Peyer's patch (tissue), 4 donors: ENCODE results near the gene KPNA4.

Source experiments
- POLR2A ChIP-seq, 2 donors: fragments of 450-650 bp; IDR thresholded peaks; one replicate each; pipeline ENCODE4 v1.5.1; 2017; ENCODE audit warnings: antibody characterized with exemption in 2 of 2, mild to moderate bottlenecking in 2 of 2, moderate library complexity in 2 of 2
- TF ChIP-seq, protein P1 (sequence below), 6 experiments: fragments of 450-650 bp in 4 of 6; fragments of 200-600 bp in 2 of 6; sonication (generic) in 1 of 6; IDR thresholded peaks; one replicate each; pipeline ENCODE4 v1.5.1; 2017 to 2019; ENCODE audit warnings: antibody characterized with exemption in 6 of 6, mild to moderate bottlenecking in 3 of 6, moderate library complexity in 1 of 6

DNA sequence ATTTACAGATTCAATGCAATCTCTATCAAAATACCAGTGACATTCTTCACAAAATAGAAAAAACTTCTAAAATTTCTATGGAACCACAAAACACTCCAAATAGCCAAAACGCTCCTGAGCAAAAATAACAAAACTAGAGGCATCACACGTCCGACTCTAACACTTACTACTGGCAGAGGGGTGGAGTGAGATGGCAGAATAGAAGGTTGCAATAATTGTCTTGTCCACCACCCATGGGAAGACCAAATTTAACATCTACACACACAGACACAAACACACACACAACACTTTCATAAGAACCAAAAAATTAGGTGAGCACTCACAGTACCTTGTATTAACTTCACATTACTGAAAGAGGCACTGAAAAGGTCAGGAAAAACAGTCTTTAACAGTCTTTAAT, 21.3 kb upstream of the KPNA4 start:
- TF ChIP-seq, protein P1, sequence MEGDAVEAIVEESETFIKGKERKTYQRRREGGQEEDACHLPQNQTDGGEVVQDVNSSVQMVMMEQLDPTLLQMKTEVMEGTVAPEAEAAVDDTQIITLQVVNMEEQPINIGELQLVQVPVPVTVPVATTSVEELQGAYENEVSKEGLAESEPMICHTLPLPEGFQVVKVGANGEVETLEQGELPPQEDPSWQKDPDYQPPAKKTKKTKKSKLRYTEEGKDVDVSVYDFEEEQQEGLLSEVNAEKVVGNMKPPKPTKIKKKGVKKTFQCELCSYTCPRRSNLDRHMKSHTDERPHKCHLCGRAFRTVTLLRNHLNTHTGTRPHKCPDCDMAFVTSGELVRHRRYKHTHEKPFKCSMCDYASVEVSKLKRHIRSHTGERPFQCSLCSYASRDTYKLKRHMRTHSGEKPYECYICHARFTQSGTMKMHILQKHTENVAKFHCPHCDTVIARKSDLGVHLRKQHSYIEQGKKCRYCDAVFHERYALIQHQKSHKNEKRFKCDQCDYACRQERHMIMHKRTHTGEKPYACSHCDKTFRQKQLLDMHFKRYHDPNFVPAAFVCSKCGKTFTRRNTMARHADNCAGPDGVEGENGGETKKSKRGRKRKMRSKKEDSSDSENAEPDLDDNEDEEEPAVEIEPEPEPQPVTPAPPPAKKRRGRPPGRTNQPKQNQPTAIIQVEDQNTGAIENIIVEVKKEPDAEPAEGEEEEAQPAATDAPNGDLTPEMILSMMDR (IDR thresholded peaks at IDR 0.05) = no peak
- TF ChIP-seq POLR2A (IDR thresholded peaks at IDR 0.05) = no peak
